NCI-H146 (cell line): ENCODE results near the gene VSTM4.

ENCODE experiments used
- DNase-seq: peaks from one replicate; lab custom pipeline; 2025; lab: John Stamatoyannopoulos, UW

Gene VSTM4

GRCh38 chr10:49116509-49117375, 1.4 kb upstream of the VSTM4 start:
- no peak for DNase-seq

- DNase-seq, result no peak
These were observed 630 bp upstream of the VSTM4 start for GRCh38 chr10:49115796-49116508.

GRCh38 chr10:49114718-49115014, 656 bp downstream of the VSTM4 start:
- DNase-seq, result no peak

GRCh38 chr10:49113741-49114141, 1.6 kb downstream of the VSTM4 start:
- DNase-seq, result no peak

GRCh38 chr10:49112851-49113250, 2.5 kb downstream of the VSTM4 start:
- DNase-seq, result no peak

- DNase-seq, result no peak
These were observed 3.2 kb downstream of the VSTM4 start for GRCh38 chr10:49112098-49112497.

- DNase-seq, result no peak
These were observed 4.0 kb downstream of the VSTM4 start for GRCh38 chr10:49111320-49111698.

- no peak for DNase-seq
These were observed 4.5 kb downstream of the VSTM4 start for GRCh38 chr10:49110684-49111319.

GRCh38 chr10:49109669-49110340, 5.5 kb downstream of the VSTM4 start:
- DNase-seq, result peak; percentile 32

GRCh38 chr10:49108656-49109055, 6.7 kb downstream of the VSTM4 start:
- DNase-seq, result no peak

GRCh38 chr10:49107887-49108267, 7.4 kb downstream of the VSTM4 start:
- DNase-seq, result no peak

- no peak for DNase-seq
These were observed 8.0 kb downstream of the VSTM4 start for GRCh38 chr10:49107111-49107886.

GRCh38 chr10:49106451-49106850, 8.9 kb downstream of the VSTM4 start:
- DNase-seq, result no peak

GRCh38 chr10:49105076-49105475, 10.2 kb downstream of the VSTM4 start:
- DNase-seq, result no peak

GRCh38 chr10:49104323-49104722, 11.0 kb downstream of the VSTM4 start:
- no peak for DNase-seq

GRCh38 chr10:49103761-49104160, 11.6 kb downstream of the VSTM4 start:
- no peak for DNase-seq

GRCh38 chr10:49099046-49099445, 16.3 kb downstream of the VSTM4 start:
- no peak for DNase-seq

GRCh38 chr10:49096890-49097445, 18.4 kb downstream of the VSTM4 start:
- no peak for DNase-seq

GRCh38 chr10:49094646-49095045, 20.7 kb downstream of the VSTM4 start:
- DNase-seq, result no peak

- no peak for DNase-seq
These were observed 21.4 kb downstream of the VSTM4 start for GRCh38 chr10:49093922-49094321.

GRCh38 chr10:49092477-49092876, 22.8 kb downstream of the VSTM4 start:
- no peak for DNase-seq
